Skeletal muscle tissue (tissue), 4 donors: ENCODE data around the gene CHGA. TPM values are rescaled to one million over a fixed set of nuclear protein-coding genes. Genes with fewer than 3 reads are reported as not detected.

ENCODE experiments used
- H3K27ac ChIP-seq: one replicate; pipeline ENCODE4 v1.7.0; 2013; ENCODE audit warnings: mild to moderate bottlenecking, low read depth, low read length, inconsistent platforms
- H3K27me3 ChIP-seq, 3 donors: one replicate each; pipeline ENCODE4 v1.7.0; 2013; ENCODE audit warnings: low read length in 3 of 3; ENCODE audit not compliant: control insufficient read depth in 3 of 3, insufficient read depth in 3 of 3
- H3K36me3 ChIP-seq, 3 donors: one replicate each; pipeline ENCODE4 v1.7.0; 2013; ENCODE audit warnings: low read length in 3 of 3; ENCODE audit not compliant: control insufficient read depth in 3 of 3, insufficient read depth in 3 of 3
- H3K4me1 ChIP-seq, 3 donors: one replicate each; pipeline ENCODE4 v1.7.0; 2013; ENCODE audit warnings: low read length in 3 of 3, mild to moderate bottlenecking in 3 of 3; ENCODE audit not compliant: control insufficient read depth in 3 of 3, insufficient read depth in 3 of 3
- H3K4me3 ChIP-seq, 3 donors: one replicate each; pipeline ENCODE4 v1.7.0; 2013; ENCODE audit warnings: low read length in 3 of 3
- H3K9ac ChIP-seq, 3 donors: one replicate each; pipeline ENCODE4 v1.7.0; 2013; ENCODE audit warnings: low read length in 3 of 3, mild to moderate bottlenecking in 3 of 3, moderate library complexity in 2 of 3, low read depth in 1 of 3
- H3K9me3 ChIP-seq, 3 donors: one replicate each; pipeline ENCODE4 v1.7.0; 2013; ENCODE audit warnings: low read length in 3 of 3; ENCODE audit not compliant: control insufficient read depth in 3 of 3
- total RNA-seq: library from RNA; depleted of rRNA; stranded (reverse); fragments of >200 nt; gene quantifications from one replicate; pipeline ENCODE4 v1.2.3, GENCODE V29; 2014
- donor health status: Osteomylitis.

CHGA gene
- total RNA-seq, 1 donor from 2014 or later = 0.52 TPM

GRCh38 chr14:92950773-92951172, 27.8 kb downstream of the CHGA start:
- Histone ChIP-seq H3K27ac (no peak overlapping the region), H3K4me1 (peaks cover 6 to 23% (median 20%) of the 10 kb centered on the region in 3 donors), H3K9me3 (no peaks in the 10 kb centered on the region), H3K4me3 (no peak overlapping the region), H3K9ac (peak overlapping the region in 1 of 3 donors; percentile 11), H3K36me3 (peaks cover 8 to 13% (median 9%) of the 10 kb centered on the region in 3 donors), H3K27me3 (no peaks in the 10 kb centered on the region)

- Histone ChIP-seq H3K27me3 (no peaks in the 10 kb centered on the region), H3K27ac (no peak overlapping the region), H3K4me1 (peaks cover 5 to 20% (median 17%) of the 10 kb centered on the region in 3 donors), H3K9me3 (no peaks in the 10 kb centered on the region), H3K9ac (no peak overlapping the region), H3K36me3 (peaks cover 6 to 13% (median 6%) of the 10 kb centered on the region in 3 donors), H3K4me3 (no peak overlapping the region)
These were observed 28.3 kb downstream of the CHGA start for GRCh38 chr14:92951261-92951660.

- H3K9me3 ChIP-seq = no peaks in the 10 kb centered on the region
- H3K4me3 ChIP-seq = no peak overlapping the region
- H3K36me3 ChIP-seq = peaks cover 6 to 13% (median 6%) of the 10 kb centered on the region in 3 donors
- H3K9ac ChIP-seq = no peak overlapping the region
- no peak overlapping the region for H3K27ac ChIP-seq
- H3K4me1 ChIP-seq = peaks cover 0 to 20% (median 11%) of the 10 kb centered on the region in 3 donors
- H3K27me3 ChIP-seq = no peaks in the 10 kb centered on the region
These were observed 29.0 kb downstream of the CHGA start for GRCh38 chr14:92951912-92952471.

- Histone ChIP-seq H3K4me3 (no peak overlapping the region), H3K9ac (no peak overlapping the region), H3K27ac (no peak overlapping the region), H3K4me1 (peaks cover 0 to 20% (median 11%) of the 10 kb centered on the region in 3 donors), H3K9me3 (no peaks in the 10 kb centered on the region), H3K36me3 (peaks cover 7 to 19% (median 9%) of the 10 kb centered on the region in 3 donors), H3K27me3 (no peaks in the 10 kb centered on the region)
These were observed 29.7 kb downstream of the CHGA start for GRCh38 chr14:92952481-92953298.

GRCh38 chr14:92953526-92953925, 30.6 kb downstream of the CHGA start:
- Histone ChIP-seq H3K27me3 (no peaks in the 10 kb centered on the region), H3K4me3 (no peak overlapping the region), H3K9me3 (no peaks in the 10 kb centered on the region), H3K4me1 (peaks cover 0 to 20% (median 11%) of the 10 kb centered on the region in 3 donors), H3K27ac (no peak overlapping the region), H3K9ac (no peak overlapping the region), H3K36me3 (peaks cover 7 to 23% (median 15%) of the 10 kb centered on the region in 3 donors)

GRCh38 chr14:92954933-92955332, 32.0 kb downstream of the CHGA start:
- H3K27ac ChIP-seq = no peak overlapping the region

GRCh38 chr14:92955381-92955780, 32.4 kb downstream of the CHGA start:
- no peak overlapping the region for H3K27ac ChIP-seq
- no peaks in the 10 kb centered on the region for H3K27me3 ChIP-seq
- peaks cover 7 to 20% (median 18%) of the 10 kb centered on the region in 3 donors for H3K36me3 ChIP-seq
- no peaks in the 10 kb centered on the region for H3K9me3 ChIP-seq
- peaks cover 0 to 16% (median 9%) of the 10 kb centered on the region in 3 donors for H3K4me1 ChIP-seq
- H3K4me3 ChIP-seq = no peak overlapping the region
- H3K9ac ChIP-seq = no peak overlapping the region

More at GRCh38 chr14:92954933-92955332, 32.0 kb downstream of the CHGA start:
- Histone ChIP-seq H3K4me3 (no peak overlapping the region), H3K36me3 (peaks cover 7 to 23% (median 18%) of the 10 kb centered on the region in 3 donors), H3K4me1 (peaks cover 0 to 20% (median 11%) of the 10 kb centered on the region in 3 donors), H3K27me3 (no peaks in the 10 kb centered on the region), H3K9me3 (no peaks in the 10 kb centered on the region), H3K9ac (no peak overlapping the region)

GRCh38 chr14:92956961-92957360, 34.0 kb downstream of the CHGA start:
- Histone ChIP-seq H3K9me3 (no peaks in the 10 kb centered on the region), H3K36me3 (peaks cover 8 to 25% (median 14%) of the 10 kb centered on the region in 3 donors), H3K9ac (no peak overlapping the region), H3K27ac (no peak overlapping the region), H3K27me3 (no peaks in the 10 kb centered on the region), H3K4me1 (peaks cover 0 to 3% (median 0%) of the 10 kb centered on the region in 3 donors), H3K4me3 (no peak overlapping the region)

- Histone ChIP-seq H3K9me3 (no peaks in the 10 kb centered on the region), H3K27me3 (no peaks in the 10 kb centered on the region), H3K27ac (no peak overlapping the region), H3K9ac (no peak overlapping the region), H3K4me1 (peaks cover 0 to under 1% (median 0%) of the 10 kb centered on the region in 3 donors), H3K4me3 (no peak overlapping the region), H3K36me3 (peaks cover 10 to 27% (median 17%) of the 10 kb centered on the region in 3 donors)
These were observed 35.6 kb downstream of the CHGA start for GRCh38 chr14:92958373-92959188.
